Smooth muscle cell (in vitro differentiated cells): Measurements from ENCODE around the gene PRKN. TPM values are rescaled to one million over a fixed set of nuclear protein-coding genes. Genes with fewer than 3 reads are reported as not detected.

Experiments used
- DNase-seq: peaks from one replicate; lab custom pipeline; 2025; ENCODE audit not compliant: unreplicated experiment; lab: John Stamatoyannopoulos, UW
- H2AFZ ChIP-seq: fragments of 200-600 bp; sonication (generic); 2 replicates; pipeline ENCODE4 v1.6.0; 2016; ENCODE audit warnings: antibody characterized with exemption, low read depth, mild to moderate bottlenecking
- H3F3A ChIP-seq: fragments of 200-600 bp; sonication (generic); 2 replicates; pipeline ENCODE4 v1.6.0; 2017; ENCODE audit warnings: antibody characterized with exemption, low read depth
- H3K27ac ChIP-seq: fragments of 200-600 bp; sonication (generic); 2 replicates; pipeline ENCODE4 v1.5.1; 2016; ENCODE audit warnings: low read depth, mild to moderate bottlenecking
- H3K27me3 ChIP-seq: fragments of 200-600 bp; sonication (generic); 2 replicates; pipeline ENCODE4 v1.6.1; 2016; ENCODE audit warnings: low read depth, mild to moderate bottlenecking
- H3K36me3 ChIP-seq: fragments of 200-600 bp; sonication (generic); 2 replicates; pipeline ENCODE4 v1.5.1; 2016; ENCODE audit warnings: low read depth
- H3K4me1 ChIP-seq: fragments of 200-600 bp; sonication (generic); 2 replicates; pipeline ENCODE4 v1.5.1; 2016; ENCODE audit warnings: low read depth
- H3K4me2 ChIP-seq: fragments of 200-600 bp; sonication (generic); 2 replicates; pipeline ENCODE4 v1.6.0; 2016; ENCODE audit warnings: mild to moderate bottlenecking
- H3K4me3 ChIP-seq: fragments of 200-600 bp; sonication (generic); 2 replicates; pipeline ENCODE4 v1.5.1; 2016; ENCODE audit warnings: mild to moderate bottlenecking
- H3K79me2 ChIP-seq: fragments of 200-600 bp; sonication (generic); 2 replicates; pipeline ENCODE4 v1.6.0; 2016; ENCODE audit warnings: low read depth, mild to moderate bottlenecking
- H3K9ac ChIP-seq: fragments of 200-600 bp; sonication (generic); 2 replicates; pipeline ENCODE4 v1.6.0; 2016; ENCODE audit warnings: low read depth
- H3K9me3 ChIP-seq: fragments of 200-600 bp; sonication (generic); replicated peaks from 2 replicates; pipeline ENCODE4 v1.5.1; 2016; ENCODE audit warnings: low read depth
- H4K20me1 ChIP-seq: fragments of 200-600 bp; sonication (generic); 2 replicates; pipeline ENCODE4 v1.6.0; 2016; ENCODE audit warnings: low read depth
- CTCF ChIP-seq: fragments of 200-600 bp; sonication (generic); IDR thresholded peaks from 2 replicates; pipeline ENCODE4 v1.5.1; 2017; ENCODE audit warnings: borderline replicate concordance, mild to moderate bottlenecking, antibody characterized with exemption; ENCODE audit not compliant: insufficient read depth, poor library complexity, severe bottlenecking
- WGBS: methylation state at CpG from one replicate; pipeline ENCODE4 v1.1.7; 2016; ENCODE audit warnings: low lambda C conversion rate; 5-methylcytosine and 5-hydroxymethylcytosine counted together
- polyA plus RNA-seq: library from polyadenylated mRNA; unstranded; fragments of >200 nt; fragmentation: Nextera tagmentation; extraction: Ambion mirVana; gene quantifications from 2 replicates; pipeline ENCODE4 v1.2.1, GENCODE V29; 2016
- total RNA-seq: library from RNA; depleted of rRNA; stranded (reverse); fragments of >200 nt; gene quantifications from 2 replicates; pipeline ENCODE4 v1.2.3, GENCODE V29; 2014

Gene PRKN
- total and polyA plus RNA-seq, 2 experiments from 2014 or later, result 0.81 to 5.1 TPM

GRCh38 chr6:161487217-161487531, 1240.4 kb downstream of the PRKN start:
- H3K9ac ChIP-seq, result no peak overlapping the region
- H3K36me3 ChIP-seq, result no peaks in the 10 kb centered on the region
- H3K27ac ChIP-seq, result no peak overlapping the region
- 100% methylated on average over 1 of the region's 1 CpG for WGBS
- peaks cover 3% of the 10 kb centered on the region for H3K4me1 ChIP-seq
- no peaks in the 10 kb centered on the region for H3K9me3 ChIP-seq
- H2AFZ ChIP-seq, result no peak overlapping the region
- DNase-seq, result no peak
- no peak overlapping the region for H3K4me2 ChIP-seq
- no peaks in the 10 kb centered on the region for H3K79me2 ChIP-seq
- H3F3A ChIP-seq, result no peaks in the 10 kb centered on the region
- H3K4me3 ChIP-seq, result no peak overlapping the region
- H3K27me3 ChIP-seq, result no peaks in the 10 kb centered on the region
- no peak for TF ChIP-seq CTCF
- no peaks in the 10 kb centered on the region for H4K20me1 ChIP-seq

GRCh38 chr6:161486361-161487216, 1241.0 kb downstream of the PRKN start:
- Histone ChIP-seq H3K4me2 (peak overlapping the region; percentile 25), H2AFZ (no peak overlapping the region)
- 48% methylated on average over 7 of the region's 7 CpGs for WGBS

GRCh38 chr6:161482517-161482858, 1245.1 kb downstream of the PRKN start:
- Histone ChIP-seq H4K20me1 (no peaks in the 10 kb centered on the region), H2AFZ (no peak overlapping the region), H3K9ac (no peak overlapping the region), H3K79me2 (no peaks in the 10 kb centered on the region), H3K9me3 (no peaks in the 10 kb centered on the region), H3F3A (no peaks in the 10 kb centered on the region), H3K4me3 (no peak overlapping the region), H3K27ac (no peak overlapping the region), H3K36me3 (no peaks in the 10 kb centered on the region), H3K4me2 (no peak overlapping the region), H3K27me3 (no peaks in the 10 kb centered on the region), H3K4me1 (peaks cover 6% of the 10 kb centered on the region)
- no peak for DNase-seq
- 64% methylated on average over 3 of the region's 3 CpGs for WGBS
- no peak for TF ChIP-seq CTCF

More at GRCh38 chr6:161486361-161487216, 1241.0 kb downstream of the PRKN start:
- Histone ChIP-seq H3K4me1 (peaks cover 6% of the 10 kb centered on the region), H3K36me3 (no peaks in the 10 kb centered on the region), H3K27me3 (no peaks in the 10 kb centered on the region), H3F3A (no peaks in the 10 kb centered on the region), H3K9ac (no peak overlapping the region), H3K79me2 (no peaks in the 10 kb centered on the region), H3K27ac (no peak overlapping the region), H3K9me3 (no peaks in the 10 kb centered on the region), H4K20me1 (no peaks in the 10 kb centered on the region), H3K4me3 (no peak overlapping the region)
- DNase-seq, result no peak
- no peak for TF ChIP-seq CTCF
